HG02759 (cell line): ENCODE data around the gene IL20RB.
"Not testable (repeated sequence)": the region's sequence is repeated elsewhere in the genome, so short reads cannot be mapped to it uniquely, and the experiment has no call there.

Source experiments
- ATAC-seq: cut with Tn5 transposase; IDR thresholded peaks from one replicate; pipeline ENCODE4 v1.9.1; 2021; ENCODE audit warnings: mild to moderate bottlenecking, moderate library complexity; ENCODE audit not compliant: unreplicated experiment

Gene IL20RB

GRCh38 chr3:136942803-136943202, 15.0 kb upstream of the IL20RB start:
- ATAC-seq = no peak

GRCh38 chr3:136943436-136943835, 14.3 kb upstream of the IL20RB start:
- ATAC-seq = no peak

GRCh38 chr3:136946978-136947377, 10.8 kb upstream of the IL20RB start:
- ATAC-seq = no peak

- no peak for ATAC-seq
Observed at GRCh38 chr3:136947477-136947876, 10.3 kb upstream of the IL20RB start.

- no peak for ATAC-seq
Observed at GRCh38 chr3:136949146-136949545, 8.6 kb upstream of the IL20RB start.

GRCh38 chr3:136949708-136950107, 8.1 kb upstream of the IL20RB start:
- no peak for ATAC-seq

GRCh38 chr3:136950623-136951022, 7.2 kb upstream of the IL20RB start:
- no peak for ATAC-seq

- ATAC-seq = no peak
Observed at GRCh38 chr3:136952292-136952691, 5.5 kb upstream of the IL20RB start.

GRCh38 chr3:136954251-136954650, 3.5 kb upstream of the IL20RB start:
- no peak for ATAC-seq

- ATAC-seq = no peak
Observed at GRCh38 chr3:136954980-136955780, 2.6 kb upstream of the IL20RB start.

GRCh38 chr3:136955813-136956212, 2.0 kb upstream of the IL20RB start:
- ATAC-seq = no peak

GRCh38 chr3:136956971-136957370, 812 bp upstream of the IL20RB start:
- ATAC-seq = no peak

GRCh38 chr3:136958939-136959338, 1.2 kb downstream of the IL20RB start:
- no peak for ATAC-seq

- no peak for ATAC-seq
Observed at GRCh38 chr3:136959599-136959998, 1.8 kb downstream of the IL20RB start.

- no peak for ATAC-seq
Observed at GRCh38 chr3:136960838-136961836, 3.4 kb downstream of the IL20RB start.

GRCh38 chr3:136962927-136963326, 5.1 kb downstream of the IL20RB start:
- ATAC-seq = no peak

GRCh38 chr3:136969539-136969938, 11.8 kb downstream of the IL20RB start:
- ATAC-seq = not testable (repeated sequence)

- ATAC-seq = no peak
Observed at GRCh38 chr3:136973352-136973751, 15.6 kb downstream of the IL20RB start.

- ATAC-seq = no peak
Observed at GRCh38 chr3:136974670-136975069, 16.9 kb downstream of the IL20RB start.

- ATAC-seq = no peak
Observed at GRCh38 chr3:136979204-136979603, 21.4 kb downstream of the IL20RB start.

GRCh38 chr3:136979684-136980083, 21.9 kb downstream of the IL20RB start:
- no peak for ATAC-seq

- ATAC-seq = no peak
Observed at GRCh38 chr3:136982033-136982432, 24.2 kb downstream of the IL20RB start.
